ENCODE measurements around the gene CD248.
A peak's percentile ranks its signal among the peaks of the same experiment; 100 is the strongest.

The CD248 gene

DNA sequence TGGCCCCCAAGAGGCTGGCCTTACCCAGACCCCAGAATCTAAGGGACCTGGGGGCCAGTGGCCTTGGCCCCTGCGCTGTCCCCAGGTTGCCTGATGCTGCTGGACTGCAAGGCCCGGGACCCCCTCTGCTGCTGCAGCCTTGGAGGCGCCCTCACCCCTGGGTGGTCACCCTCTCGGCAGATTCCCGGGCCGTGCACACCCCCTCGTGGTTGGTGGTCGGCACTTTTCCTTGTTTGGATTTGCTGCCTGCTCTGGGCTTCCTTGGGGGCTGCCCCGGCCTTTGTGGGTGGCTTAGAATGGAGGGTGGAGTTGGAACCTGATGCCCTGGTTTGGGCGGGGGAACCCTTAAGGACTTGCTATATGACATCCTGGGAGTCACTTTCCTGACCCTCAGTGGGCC lies 14.1 kb upstream of the CD248 start:
- Histone ChIP-seq H3K9me3 (ENCODE audit: insufficient read depth, low read length, severe bottlenecking) (no peaks in the 10 kb centered on the region), H4K20me1 (ENCODE audit: insufficient read depth, low read length) (peaks cover 2% of the 10 kb centered on the region; the same call in 1 of the 2 replicates), H3K9ac (ENCODE audit: low read depth, low read length) (no peak overlapping the region), H2AFZ (ENCODE audit: low read depth, low read length) (no peak overlapping the region), H3K4me3 (ENCODE audit: low read depth in 1 of 2, low read length in 2 of 2) (no peak overlapping the region), H3K4me1 (ENCODE audit: insufficient read depth, low read length) (peaks cover 28% of the 10 kb centered on the region), H3K27ac (ENCODE audit: low read length) (no peak overlapping the region), H3K4me2 (ENCODE audit: insufficient read depth, low read length) (no peak overlapping the region), H3K79me2 (ENCODE audit: insufficient read depth, low read length) (no peaks in the 10 kb centered on the region), H3K27me3 (ENCODE audit: insufficient read depth, low read length, poor library complexity) (no peaks in the 10 kb centered on the region), H3K36me3 (ENCODE audit: insufficient read depth, low read length) (no peaks in the 10 kb centered on the region)
- TF ChIP-seq, protein P1, sequence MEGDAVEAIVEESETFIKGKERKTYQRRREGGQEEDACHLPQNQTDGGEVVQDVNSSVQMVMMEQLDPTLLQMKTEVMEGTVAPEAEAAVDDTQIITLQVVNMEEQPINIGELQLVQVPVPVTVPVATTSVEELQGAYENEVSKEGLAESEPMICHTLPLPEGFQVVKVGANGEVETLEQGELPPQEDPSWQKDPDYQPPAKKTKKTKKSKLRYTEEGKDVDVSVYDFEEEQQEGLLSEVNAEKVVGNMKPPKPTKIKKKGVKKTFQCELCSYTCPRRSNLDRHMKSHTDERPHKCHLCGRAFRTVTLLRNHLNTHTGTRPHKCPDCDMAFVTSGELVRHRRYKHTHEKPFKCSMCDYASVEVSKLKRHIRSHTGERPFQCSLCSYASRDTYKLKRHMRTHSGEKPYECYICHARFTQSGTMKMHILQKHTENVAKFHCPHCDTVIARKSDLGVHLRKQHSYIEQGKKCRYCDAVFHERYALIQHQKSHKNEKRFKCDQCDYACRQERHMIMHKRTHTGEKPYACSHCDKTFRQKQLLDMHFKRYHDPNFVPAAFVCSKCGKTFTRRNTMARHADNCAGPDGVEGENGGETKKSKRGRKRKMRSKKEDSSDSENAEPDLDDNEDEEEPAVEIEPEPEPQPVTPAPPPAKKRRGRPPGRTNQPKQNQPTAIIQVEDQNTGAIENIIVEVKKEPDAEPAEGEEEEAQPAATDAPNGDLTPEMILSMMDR (IDR thresholded peaks at IDR 0.05; ENCODE audit: borderline replicate concordance, extremely low read depth, low read length, poor library complexity, severe bottlenecking): no peak
- no peak for TF ChIP-seq EZH2 (IDR thresholded peaks at IDR 0.05; ENCODE audit: borderline replicate concordance, low read depth, low read length, severe bottlenecking)
- ATAC-seq (ENCODE audit: insufficient read depth, low read depth) (no peak), DNase-seq (no peak)

DNA sequence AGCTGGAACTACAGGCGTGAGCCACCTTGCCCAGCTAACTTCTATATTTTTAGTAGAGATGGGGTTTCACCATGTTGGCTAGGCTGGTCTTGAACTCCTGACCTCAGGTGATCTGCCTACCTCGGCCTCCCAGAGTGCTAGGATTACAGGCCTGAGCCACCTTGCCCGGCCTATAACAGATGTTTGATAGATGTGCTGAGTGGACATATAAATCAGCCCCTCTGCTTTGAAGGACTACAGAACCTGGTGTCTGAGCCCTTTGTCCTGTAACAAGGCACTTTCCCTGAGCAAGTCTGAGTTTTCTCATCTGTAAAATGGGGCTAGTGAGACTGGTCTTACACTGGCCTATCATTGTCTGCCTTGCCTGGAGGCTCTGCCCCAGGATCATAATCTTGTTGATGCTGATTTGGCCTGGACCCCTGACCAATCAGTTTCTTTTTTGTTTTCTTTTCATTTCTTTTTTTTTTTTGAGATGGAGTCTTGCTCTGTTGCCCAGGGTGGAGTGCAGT lies 12.4 kb upstream of the CD248 start:
- no peak overlapping the region for H2AFZ ChIP-seq (ENCODE audit: low read depth, low read length)
- DNase-seq (no peak), ATAC-seq (ENCODE audit: insufficient read depth, low read depth) (no peak)
- no peaks in the 10 kb centered on the region for H3K79me2 ChIP-seq (ENCODE audit: insufficient read depth, low read length)
- no peak overlapping the region for H3K4me2 ChIP-seq (ENCODE audit: insufficient read depth, low read length)
- peaks cover 2% of the 10 kb centered on the region; the same call in 1 of the 2 replicates for H4K20me1 ChIP-seq (ENCODE audit: insufficient read depth, low read length)
- H3K27me3 ChIP-seq (ENCODE audit: insufficient read depth, low read length, poor library complexity): no peaks in the 10 kb centered on the region
- peaks cover 37% of the 10 kb centered on the region for H3K4me1 ChIP-seq (ENCODE audit: insufficient read depth, low read length)
- no peak overlapping the region for H3K4me3 ChIP-seq (ENCODE audit: low read depth in 1 of 2, low read length in 2 of 2)
- TF ChIP-seq, protein P1 (IDR thresholded peaks at IDR 0.05; ENCODE audit: borderline replicate concordance, extremely low read depth, low read length, poor library complexity, severe bottlenecking): no peak
- no peak for TF ChIP-seq EZH2 (IDR thresholded peaks at IDR 0.05; ENCODE audit: borderline replicate concordance, low read depth, low read length, severe bottlenecking)
- H3K9ac ChIP-seq (ENCODE audit: low read depth, low read length): no peak overlapping the region
- H3K36me3 ChIP-seq (ENCODE audit: insufficient read depth, low read length): no peaks in the 10 kb centered on the region
- H3K27ac ChIP-seq (ENCODE audit: low read length): no peak overlapping the region
- no peaks in the 10 kb centered on the region for H3K9me3 ChIP-seq (ENCODE audit: insufficient read depth, low read length, severe bottlenecking)

DNA sequence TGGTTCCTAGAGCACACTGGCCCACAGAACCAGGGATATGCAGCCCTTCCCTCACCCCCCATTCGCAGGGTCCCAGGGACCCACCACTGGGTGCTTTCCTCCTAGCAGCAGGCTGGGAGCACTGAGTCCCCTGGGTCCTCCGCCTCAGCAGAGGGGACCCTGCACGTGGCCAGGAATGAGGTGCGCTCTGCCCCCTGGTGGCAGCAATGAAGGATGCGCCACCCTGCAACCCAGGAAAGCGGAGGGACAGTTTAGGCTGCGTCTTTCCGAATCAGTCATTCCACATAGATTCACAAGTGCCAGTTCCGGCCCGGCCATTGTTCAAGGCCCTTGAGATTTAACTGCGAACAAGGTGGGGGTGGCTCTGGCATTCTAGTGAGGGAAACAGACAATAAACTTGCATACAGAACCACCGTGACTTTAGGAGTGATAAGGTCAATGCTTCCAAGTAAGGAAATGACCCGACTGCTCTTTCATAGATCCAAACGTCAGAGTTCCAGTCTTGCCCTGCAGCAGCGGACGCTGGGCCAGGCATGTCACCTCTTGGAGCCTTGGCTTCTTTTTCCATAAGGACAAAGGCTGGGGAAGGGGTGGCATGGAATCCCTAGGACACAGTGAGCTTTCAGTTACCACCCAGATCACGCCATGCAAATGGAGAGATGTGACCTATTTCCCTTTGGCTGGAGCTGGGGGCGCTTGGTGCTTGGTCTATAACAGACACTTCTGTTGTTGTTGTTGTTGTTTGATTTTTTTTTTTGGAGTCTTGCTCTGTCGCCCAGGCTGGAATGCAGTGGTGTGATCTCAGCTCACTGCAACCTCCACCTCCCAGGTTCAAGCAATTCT lies 11.7 kb upstream of the CD248 start:
- Histone ChIP-seq H3K9me3 (ENCODE audit: insufficient read depth, low read length, severe bottlenecking) (no peaks in the 10 kb centered on the region), H3K4me3 (ENCODE audit: low read depth in 1 of 2, low read length in 2 of 2) (no peak overlapping the region), H3K36me3 (ENCODE audit: insufficient read depth, low read length) (no peaks in the 10 kb centered on the region), H3K27ac (ENCODE audit: low read length) (peak overlapping the region; percentile 6; the same call in 1 of the 2 replicates), H3K9ac (ENCODE audit: low read depth, low read length) (no peak overlapping the region), H2AFZ (ENCODE audit: low read depth, low read length) (peak overlapping the region; percentile 47), H3K4me2 (ENCODE audit: insufficient read depth, low read length) (peak overlapping the region; percentile 19; the same call in 1 of the 2 replicates), H3K27me3 (ENCODE audit: insufficient read depth, low read length, poor library complexity) (no peaks in the 10 kb centered on the region), H3K4me1 (ENCODE audit: insufficient read depth, low read length) (peaks cover 37% of the 10 kb centered on the region), H3K79me2 (ENCODE audit: insufficient read depth, low read length) (no peaks in the 10 kb centered on the region), H4K20me1 (ENCODE audit: insufficient read depth, low read length) (peaks cover 2% of the 10 kb centered on the region; the same call in 1 of the 2 replicates)
- DNase-seq (peak; percentile 86), ATAC-seq (ENCODE audit: insufficient read depth, low read depth) (peak; percentile 80)
- no peak for TF ChIP-seq EZH2 (IDR thresholded peaks at IDR 0.05; ENCODE audit: borderline replicate concordance, low read depth, low read length, severe bottlenecking)
- TF ChIP-seq, protein P1 (IDR thresholded peaks at IDR 0.05; ENCODE audit: borderline replicate concordance, extremely low read depth, low read length, poor library complexity, severe bottlenecking): peak; percentile 98

Measured in DND-41 (cell line).